ENCODE data around the gene BUB3. TPM values are rescaled to one million over a fixed set of nuclear protein-coding genes. Genes with fewer than 3 reads are reported as not detected.
"Not testable (repeated sequence)": the region's sequence is repeated elsewhere in the genome, so short reads cannot be mapped to it uniquely, and the experiment has no call there.

BUB3 gene
- total RNA-seq, 4 donors from 2014 or later = 66.6 to 94.9 (median 84.3) TPM

DNA sequence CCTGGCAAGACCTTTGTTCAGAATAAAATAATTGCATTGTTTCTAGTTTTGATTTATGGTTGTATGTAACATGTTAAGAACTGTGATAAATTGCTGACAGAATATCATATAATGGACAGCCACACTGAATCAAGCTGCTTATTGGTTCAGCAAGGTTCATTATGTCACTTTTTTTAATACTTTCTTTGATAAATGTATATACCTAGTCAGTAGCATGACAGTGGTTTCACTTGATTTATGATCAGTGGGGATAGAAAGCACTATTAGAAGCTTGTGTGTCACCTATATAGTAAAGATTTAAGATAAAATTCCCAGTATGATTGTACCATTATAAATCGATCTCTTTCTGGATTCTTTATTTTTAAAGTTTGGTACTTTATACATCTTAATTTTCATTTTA, 4.5 kb downstream of the BUB3 start:
- no peak for ATAC-seq (ENCODE audit: low FRiP score)
- no peak for DNase-seq (ENCODE audit: low spot score)
- TF ChIP-seq, protein P1, sequence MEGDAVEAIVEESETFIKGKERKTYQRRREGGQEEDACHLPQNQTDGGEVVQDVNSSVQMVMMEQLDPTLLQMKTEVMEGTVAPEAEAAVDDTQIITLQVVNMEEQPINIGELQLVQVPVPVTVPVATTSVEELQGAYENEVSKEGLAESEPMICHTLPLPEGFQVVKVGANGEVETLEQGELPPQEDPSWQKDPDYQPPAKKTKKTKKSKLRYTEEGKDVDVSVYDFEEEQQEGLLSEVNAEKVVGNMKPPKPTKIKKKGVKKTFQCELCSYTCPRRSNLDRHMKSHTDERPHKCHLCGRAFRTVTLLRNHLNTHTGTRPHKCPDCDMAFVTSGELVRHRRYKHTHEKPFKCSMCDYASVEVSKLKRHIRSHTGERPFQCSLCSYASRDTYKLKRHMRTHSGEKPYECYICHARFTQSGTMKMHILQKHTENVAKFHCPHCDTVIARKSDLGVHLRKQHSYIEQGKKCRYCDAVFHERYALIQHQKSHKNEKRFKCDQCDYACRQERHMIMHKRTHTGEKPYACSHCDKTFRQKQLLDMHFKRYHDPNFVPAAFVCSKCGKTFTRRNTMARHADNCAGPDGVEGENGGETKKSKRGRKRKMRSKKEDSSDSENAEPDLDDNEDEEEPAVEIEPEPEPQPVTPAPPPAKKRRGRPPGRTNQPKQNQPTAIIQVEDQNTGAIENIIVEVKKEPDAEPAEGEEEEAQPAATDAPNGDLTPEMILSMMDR (IDR thresholded peaks at IDR 0.05) = no peak

DNA sequence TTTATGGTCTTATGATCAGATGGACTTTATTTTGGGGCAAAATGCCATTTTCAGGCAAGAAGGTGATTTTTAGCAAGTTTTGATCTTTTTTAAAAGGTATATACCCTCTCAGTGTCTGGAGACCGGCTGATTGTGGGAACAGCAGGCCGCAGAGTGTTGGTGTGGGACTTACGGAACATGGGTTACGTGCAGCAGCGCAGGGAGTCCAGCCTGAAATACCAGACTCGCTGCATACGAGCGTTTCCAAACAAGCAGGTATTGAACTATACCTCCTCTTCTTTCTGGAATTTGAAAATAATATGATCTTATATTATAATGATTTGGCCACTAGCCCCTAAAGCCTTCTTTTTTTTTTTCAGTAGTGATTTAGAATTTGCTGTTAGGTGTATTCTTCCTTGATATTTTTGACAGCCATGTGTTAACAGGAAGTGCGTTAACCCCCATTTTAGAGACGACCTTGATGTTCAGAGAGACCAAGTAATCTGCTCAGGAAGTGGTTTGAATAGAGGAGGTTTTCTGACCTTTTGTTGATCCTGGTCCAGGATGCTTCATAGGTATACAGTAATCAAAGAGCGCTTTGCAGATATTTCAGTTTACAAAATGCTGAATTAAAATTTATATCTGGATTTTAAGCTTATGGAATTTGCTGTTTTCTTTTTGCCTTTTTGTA, 6.2 kb downstream of the BUB3 start:
- TF ChIP-seq, protein P1 (IDR thresholded peaks at IDR 0.05) = no peak
- DNase-seq (ENCODE audit: low spot score) (no peak), ATAC-seq (ENCODE audit: low FRiP score) (no peak)

DNA sequence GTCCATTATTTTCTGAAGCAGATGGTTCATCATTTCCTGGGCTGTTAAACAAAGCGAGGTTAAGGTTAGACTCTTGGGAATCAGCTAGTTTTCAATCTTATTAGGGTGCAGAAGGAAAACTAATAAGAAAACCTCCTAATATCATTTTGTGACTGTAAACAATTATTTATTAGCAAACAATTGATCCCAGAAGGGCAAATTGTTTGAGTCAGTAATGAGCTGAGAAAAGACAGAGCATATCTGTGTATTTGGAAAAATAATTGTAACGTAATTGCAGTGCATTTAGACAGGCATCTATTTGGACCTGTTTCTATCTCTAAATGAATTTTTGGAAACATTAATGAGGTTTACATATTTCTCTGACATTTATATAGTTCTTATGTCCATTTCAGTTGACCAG, 10.1 kb downstream of the BUB3 start:
- DNase-seq (ENCODE audit: low spot score) (no peak), ATAC-seq (ENCODE audit: low FRiP score) (no peak)
- TF ChIP-seq, protein P1 (IDR thresholded peaks at IDR 0.05) = no peak

DNA sequence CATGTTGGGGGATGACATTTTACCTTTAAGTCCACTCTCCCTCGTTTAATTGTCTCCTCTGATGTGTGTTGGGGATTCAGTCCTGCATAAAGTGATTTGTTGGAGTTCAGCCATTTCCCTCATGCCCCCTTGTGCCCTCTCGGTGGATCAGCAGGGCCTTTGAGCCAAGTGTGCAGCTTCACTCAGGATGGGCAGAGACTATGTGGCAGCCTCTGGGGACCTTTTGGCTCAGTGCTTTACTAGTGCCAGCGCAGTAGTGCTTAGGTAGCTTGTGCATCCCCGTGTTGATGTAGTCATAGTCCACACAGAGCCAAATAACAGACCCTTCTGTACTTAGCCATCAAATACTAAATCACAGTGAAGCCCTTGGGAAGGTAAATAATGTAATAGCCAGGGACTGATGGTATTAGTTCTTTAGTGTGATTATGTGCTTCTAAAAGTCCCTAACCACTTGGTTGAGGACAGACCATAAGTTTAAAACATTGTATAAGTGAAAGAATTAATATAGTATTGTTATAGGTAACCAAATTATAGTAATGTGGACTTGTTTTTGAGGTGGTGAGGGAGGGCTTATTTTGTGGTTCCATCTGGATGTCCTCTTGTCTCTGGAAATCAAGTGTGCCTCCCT, 11.4 kb downstream of the BUB3 start:
- DNase-seq (ENCODE audit: low spot score) (no peak), ATAC-seq (ENCODE audit: low FRiP score) (no peak)
- TF ChIP-seq, protein P1 (IDR thresholded peaks at IDR 0.05) = no peak

DNA sequence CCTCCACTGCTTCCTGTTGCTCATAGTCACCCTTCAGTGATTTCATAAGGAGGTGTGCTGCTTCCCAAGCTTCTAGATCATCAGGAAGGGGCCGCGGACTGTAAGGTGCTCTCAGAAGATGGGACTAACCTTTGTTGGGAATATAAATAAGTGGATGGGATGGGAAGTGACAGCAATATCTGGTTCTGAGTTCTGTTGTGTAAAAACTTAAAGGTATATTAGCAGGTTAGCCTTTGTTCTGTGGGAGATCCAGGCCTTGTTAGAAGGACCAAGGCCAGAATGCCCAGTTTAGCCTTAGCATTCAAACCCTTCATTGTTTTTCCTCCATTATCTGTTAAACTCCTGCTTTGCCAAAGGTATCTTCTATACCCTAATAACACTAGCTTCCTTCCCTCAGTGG, 12.4 kb downstream of the BUB3 start:
- TF ChIP-seq, protein P1 (IDR thresholded peaks at IDR 0.05) = no peak
- DNase-seq (ENCODE audit: low spot score) (no peak), ATAC-seq (ENCODE audit: low FRiP score) (no peak)

DNA sequence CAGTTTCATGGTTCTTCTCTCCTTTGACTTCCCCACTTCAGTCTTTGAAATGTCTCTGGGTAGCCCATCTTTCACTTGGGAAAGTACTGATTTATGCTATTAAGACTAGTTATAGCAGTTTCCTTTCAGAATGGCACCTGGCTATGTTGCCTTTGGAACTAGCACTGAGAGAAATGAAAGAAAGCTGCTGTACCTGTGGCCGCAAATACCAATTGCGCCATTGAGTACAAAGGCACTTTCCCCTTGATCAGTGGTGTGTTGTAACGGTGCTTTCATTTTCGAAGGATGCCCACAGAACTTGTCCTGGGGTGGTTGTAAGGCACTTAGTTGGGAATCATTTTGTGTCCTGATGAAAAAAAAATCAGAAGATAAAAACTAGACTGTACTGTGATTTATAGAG, 16.8 kb downstream of the BUB3 start:
- no peak for ATAC-seq (ENCODE audit: low FRiP score)
- TF ChIP-seq, protein P1 (IDR thresholded peaks at IDR 0.05) = no peak

DNA sequence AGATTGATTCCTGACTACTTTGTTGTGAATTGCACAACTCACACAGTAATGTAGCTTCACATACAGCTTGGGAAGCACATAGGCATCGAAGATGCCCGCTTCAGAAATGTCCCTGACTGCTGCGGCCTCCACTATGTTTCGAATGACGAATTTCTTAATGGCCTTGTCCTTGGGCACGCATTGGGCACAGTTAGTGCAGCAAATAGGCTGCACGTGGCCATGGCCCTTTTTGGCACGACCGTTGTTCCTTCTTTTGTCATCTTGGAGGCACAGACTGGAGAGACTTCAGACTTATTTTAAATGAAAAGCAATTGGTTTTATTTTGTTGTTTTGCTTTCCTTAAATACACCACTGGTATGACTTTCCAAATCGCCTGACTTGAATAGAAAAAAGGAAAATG, 17.4 kb downstream of the BUB3 start:
- DNase-seq (ENCODE audit: low spot score); ATAC-seq (ENCODE audit: low FRiP score): not testable (repeated sequence)

More for the DNA sequence above, 16.8 kb downstream of the BUB3 start:
- no peak for DNase-seq (ENCODE audit: low spot score)

Data from omental fat pad (tissue), 4 donors.